CD4-positive, CD25-positive, alpha-beta regulatory T cell (primary cell): ENCODE measurements around the gene DBI. TPM values are rescaled to one million over a fixed set of nuclear protein-coding genes. Genes with fewer than 3 reads are reported as not detected.

Experiments used
- ATAC-seq, 2 donors: fragments of 150-1000 bp; cut with Tn5 transposase; one replicate each; pipeline ENCODE4 v1.10.0; 2021; ENCODE audit warnings: low read depth in 2 of 2, moderate number of reproducible peaks in 2 of 2, moderate library complexity in 1 of 2
- DNase-seq, 3 donors: peaks; one replicate each; pipeline versions ENCODE4 v3.0.0 to v3.0.0-alpha.2; 2012 to 2022; ENCODE audit warnings: mixed read lengths in 1 of 3
- H3K27ac ChIP-seq: one replicate; pipeline ENCODE4 v1.7.0; 2013; ENCODE audit warnings: mild to moderate bottlenecking, low read length; ENCODE audit not compliant: insufficient read depth, poor library complexity, severe bottlenecking
- H3K27me3 ChIP-seq: one replicate; pipeline ENCODE4 v1.7.0; 2013; ENCODE audit warnings: low read length; ENCODE audit not compliant: control insufficient read depth, insufficient read depth
- H3K36me3 ChIP-seq: one replicate; pipeline ENCODE4 v1.7.0; 2013; ENCODE audit warnings: mild to moderate bottlenecking, low read length, moderate library complexity; ENCODE audit not compliant: control insufficient read depth, insufficient read depth
- H3K4me1 ChIP-seq: 2 replicates; pipeline ENCODE4 v1.7.0; 2013; ENCODE audit warnings: mild to moderate bottlenecking, low read length; ENCODE audit not compliant: insufficient read depth, control insufficient read depth, poor library complexity, severe bottlenecking
- H3K4me3 ChIP-seq: one replicate; pipeline ENCODE4 v1.7.0; 2013; ENCODE audit warnings: low read depth, mild to moderate bottlenecking, low read length, moderate library complexity
- H3K9me3 ChIP-seq, 2 experiments: 1 replicate in 1 of 2; 2 replicates in 1 of 2; pipeline ENCODE4 v1.7.0; 2013; ENCODE audit warnings: low read length in 2 of 2, mild to moderate bottlenecking in 1 of 2, moderate library complexity in 1 of 2; ENCODE audit not compliant: control insufficient read depth in 2 of 2
- H3K27ac Mint-ChIP-seq, 3 donors: one replicate each; pipeline ENCODE4 v1.8.0; 2020 to 2022; ENCODE audit warnings: mild to moderate bottlenecking in 3 of 3, mixed read lengths in 3 of 3, moderate library complexity in 2 of 3
- H3K27me3 Mint-ChIP-seq: one replicate; pipeline ENCODE4 v1.8.0; 2022; ENCODE audit warnings: mild to moderate bottlenecking, mixed read lengths
- H3K36me3 Mint-ChIP-seq: one replicate; pipeline ENCODE4 v1.8.0; 2020; ENCODE audit warnings: mixed read lengths
- H3K4me1 Mint-ChIP-seq, 4 donors: one replicate each; pipeline ENCODE4 v1.8.0; 2020 to 2022; ENCODE audit warnings: mixed read lengths in 4 of 4, mild to moderate bottlenecking in 1 of 4
- H3K4me3 Mint-ChIP-seq, 4 donors: one replicate each; pipeline ENCODE4 v1.8.0; 2020 to 2022; ENCODE audit warnings: mild to moderate bottlenecking in 4 of 4, mixed read lengths in 4 of 4, moderate library complexity in 3 of 4
- H3K9me3 Mint-ChIP-seq, 7 donors: one replicate each; pipeline ENCODE4 v1.8.0; 2020 to 2022; ENCODE audit warnings: mixed read lengths in 7 of 7, mild to moderate bottlenecking in 3 of 7, moderate library complexity in 2 of 7
- polyA plus RNA-seq, 4 donors: library from polyadenylated mRNA; unstranded; fragments of 300-500 nt; fragmentation: Illumina TruSeq; gene quantifications; one replicate each; pipeline ENCODE4 v1.2.3, GENCODE V29; 2021
- total RNA-seq: library from RNA; stranded (reverse); gene quantifications from one replicate; pipeline ENCODE4 v1.2.3, GENCODE V29; 2022

The DBI gene
- total and polyA plus RNA-seq, 5 donors from 2014 or later: 49.9 to 556 (median 349) TPM

DNA sequence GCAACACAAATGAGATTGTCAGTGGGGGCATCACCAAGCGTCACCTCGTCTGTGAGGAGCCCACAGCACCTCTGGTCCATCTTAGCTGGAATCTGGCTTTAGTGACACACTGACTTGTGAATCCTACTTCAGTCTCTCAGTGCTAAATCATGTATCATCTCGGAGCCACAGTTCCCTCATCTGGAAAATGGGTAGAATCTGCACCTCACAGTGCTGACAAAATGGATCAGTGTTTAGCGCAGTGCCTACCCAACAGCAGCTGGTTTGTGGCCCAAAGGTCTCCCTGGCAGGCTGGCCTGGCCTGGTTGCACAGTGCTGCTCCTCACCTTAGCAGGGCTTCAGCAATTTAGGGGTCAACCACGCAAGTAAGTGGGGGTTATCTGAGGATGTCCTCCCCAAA lies 10.0 kb downstream of the DBI start:
- Histone ChIP-seq H3K4me3 (no peak overlapping the region), H3K36me3 (peaks cover 18% of the 10 kb centered on the region), H3K27ac (no peak overlapping the region), H3K27me3 (no peaks in the 10 kb centered on the region), H3K4me1 (no peaks in the 10 kb centered on the region), H3K9me3 (no peaks in the 10 kb centered on the region)
- no peak for ATAC-seq
- Mint-ChIP-seq H3K4me3 (no peak overlapping the region), H3K36me3 (peaks cover 33% of the 10 kb centered on the region), H3K27me3 (no peaks in the 10 kb centered on the region), H3K9me3 (peaks cover 0 to 7% (median 0%) of the 10 kb centered on the region in 7 donors), H3K27ac (no peak overlapping the region), H3K4me1 (no peaks in the 10 kb centered on the region)
- no peak for DNase-seq

DNA sequence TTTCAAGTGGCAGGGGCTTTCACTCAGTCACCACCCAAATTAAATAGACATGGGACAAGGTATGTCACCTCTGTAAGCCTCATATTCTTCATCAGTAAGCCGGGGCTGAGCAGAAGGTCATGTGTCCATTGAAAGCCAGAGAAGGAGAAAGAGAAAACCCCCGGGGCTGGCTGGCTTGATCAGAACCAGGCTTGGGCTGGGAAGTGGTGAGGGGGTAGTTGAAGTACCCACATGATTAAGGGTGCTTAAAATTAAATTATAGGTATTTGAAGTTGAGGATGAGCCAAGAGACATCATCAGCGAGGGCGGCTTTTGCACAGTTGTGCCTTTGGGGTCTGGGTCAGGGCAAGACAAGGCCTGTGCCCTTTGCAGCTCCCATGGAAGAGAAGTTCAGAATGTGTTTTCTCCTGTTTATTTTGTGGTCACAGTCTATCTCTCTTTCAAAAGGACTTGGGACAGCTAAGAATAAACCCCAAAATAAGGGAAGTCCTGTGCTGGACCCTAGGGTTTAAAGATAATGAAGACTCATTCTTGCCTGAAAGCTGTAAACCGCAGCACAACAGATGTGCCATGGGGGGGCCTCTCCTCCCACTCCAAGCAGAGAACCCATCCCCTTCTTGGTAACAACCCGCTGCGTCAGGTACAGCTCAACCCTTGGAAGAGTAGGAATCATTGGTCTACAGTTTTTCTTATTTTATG lies 10.7 kb downstream of the DBI start:
- no peak overlapping the region for H3K4me3 Mint-ChIP-seq
- Histone ChIP-seq H3K4me3 (no peak overlapping the region), H3K27ac (no peak overlapping the region), H3K27me3 (no peaks in the 10 kb centered on the region), H3K9me3 (no peaks in the 10 kb centered on the region), H3K36me3 (peaks cover 12% of the 10 kb centered on the region), H3K4me1 (no peaks in the 10 kb centered on the region)
- H3K36me3 Mint-ChIP-seq: peaks cover 27% of the 10 kb centered on the region
- no peak overlapping the region for H3K27ac Mint-ChIP-seq
- ATAC-seq (no peak), DNase-seq (no peak)
- H3K4me1 Mint-ChIP-seq: no peaks in the 10 kb centered on the region
- H3K27me3 Mint-ChIP-seq: no peaks in the 10 kb centered on the region
- H3K9me3 Mint-ChIP-seq: peaks cover 0 to 7% (median 0%) of the 10 kb centered on the region in 7 donors

DNA sequence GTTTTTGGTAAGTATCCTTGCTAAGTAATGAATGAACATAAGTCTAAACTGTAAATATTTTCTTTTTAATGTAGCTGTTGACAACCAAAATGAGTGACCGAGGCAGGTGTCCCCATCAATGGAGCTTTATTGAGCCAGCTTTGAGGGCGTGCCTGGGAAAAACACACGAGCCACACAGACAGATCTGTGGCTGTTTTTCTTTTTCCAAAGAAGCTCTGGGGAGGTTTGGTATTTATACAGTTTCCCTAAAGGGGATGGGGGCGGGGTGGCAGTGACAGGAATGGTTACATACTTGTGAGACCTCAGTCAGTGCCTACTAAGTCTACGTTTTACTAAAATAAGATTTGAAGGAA lies 11.2 kb downstream of the DBI start:
- Histone ChIP-seq H3K36me3 (peaks cover 7% of the 10 kb centered on the region), H3K27ac (no peak overlapping the region), H3K9me3 (no peaks in the 10 kb centered on the region), H3K4me3 (no peak overlapping the region), H3K4me1 (no peaks in the 10 kb centered on the region), H3K27me3 (no peaks in the 10 kb centered on the region)
- Mint-ChIP-seq H3K27ac (no peak overlapping the region), H3K4me1 (no peaks in the 10 kb centered on the region), H3K27me3 (no peaks in the 10 kb centered on the region), H3K4me3 (no peak overlapping the region), H3K36me3 (peaks cover 22% of the 10 kb centered on the region), H3K9me3 (peaks cover 0 to 7% (median 0%) of the 10 kb centered on the region in 7 donors)
- DNase-seq (no peak), ATAC-seq (no peak)

DNA sequence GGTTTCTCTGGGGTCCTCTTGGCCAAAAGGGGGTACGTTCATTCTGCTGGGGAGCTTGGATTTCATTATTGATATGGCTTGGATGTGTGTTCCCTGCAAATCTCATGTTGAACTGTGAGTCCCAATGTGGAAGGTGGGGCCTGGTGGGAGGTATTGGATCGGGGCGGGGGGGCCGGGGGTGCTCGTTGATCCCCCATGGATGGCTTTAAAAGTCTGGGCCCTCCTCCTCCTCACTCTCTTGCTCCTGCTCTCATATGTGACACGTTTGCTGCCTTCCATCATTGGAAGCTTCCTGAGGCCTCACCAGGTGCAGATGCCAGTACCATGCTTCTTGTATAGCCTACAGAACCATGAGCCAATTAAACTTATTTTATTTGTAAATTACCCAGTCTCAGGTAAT lies 11.8 kb downstream of the DBI start:
- no peaks in the 10 kb centered on the region for H3K9me3 ChIP-seq
- no peak for DNase-seq
- H3K36me3 Mint-ChIP-seq: peaks cover 16% of the 10 kb centered on the region
- no peak overlapping the region for H3K27ac ChIP-seq
- no peaks in the 10 kb centered on the region for H3K4me1 Mint-ChIP-seq
- H3K4me3 ChIP-seq: no peak overlapping the region
- H3K4me1 ChIP-seq: no peaks in the 10 kb centered on the region
- H3K27me3 Mint-ChIP-seq: no peaks in the 10 kb centered on the region
- H3K9me3 Mint-ChIP-seq: peaks cover 0 to 5% (median 0%) of the 10 kb centered on the region in 7 donors
- H3K4me3 Mint-ChIP-seq: no peak overlapping the region
- H3K27ac Mint-ChIP-seq: no peak overlapping the region
- no peak for ATAC-seq
- no peaks in the 10 kb centered on the region for H3K27me3 ChIP-seq
- peaks cover under 1% of the 10 kb centered on the region for H3K36me3 ChIP-seq

- Histone ChIP-seq H3K27me3 (no peaks in the 10 kb centered on the region), H3K9me3 (no peaks in the 10 kb centered on the region), H3K4me3 (no peak overlapping the region), H3K27ac (no peak overlapping the region), H3K36me3 (no peaks in the 10 kb centered on the region), H3K4me1 (no peaks in the 10 kb centered on the region)
- ATAC-seq: no peak
- H3K4me1 Mint-ChIP-seq: peaks cover 0 to 6% (median 0%) of the 10 kb centered on the region in 4 donors
- H3K27me3 Mint-ChIP-seq: peaks cover 9% of the 10 kb centered on the region
- peaks cover 0 to 3% (median 0%) of the 10 kb centered on the region in 7 donors for H3K9me3 Mint-ChIP-seq
- H3K4me3 Mint-ChIP-seq: no peak overlapping the region
- no peak overlapping the region for H3K27ac Mint-ChIP-seq
- H3K36me3 Mint-ChIP-seq: no peaks in the 10 kb centered on the region
- DNase-seq: no peak
Observed at GRCh38 chr2:119383410-119384140, 16.8 kb downstream of the DBI start.

- Histone ChIP-seq H3K4me1 (no peaks in the 10 kb centered on the region), H3K36me3 (no peaks in the 10 kb centered on the region), H3K27ac (no peak overlapping the region), H3K9me3 (no peaks in the 10 kb centered on the region), H3K27me3 (no peaks in the 10 kb centered on the region), H3K4me3 (no peak overlapping the region)
- H3K36me3 Mint-ChIP-seq: no peaks in the 10 kb centered on the region
- peaks cover 0 to 6% (median 0%) of the 10 kb centered on the region in 4 donors for H3K4me1 Mint-ChIP-seq
- no peak overlapping the region for H3K4me3 Mint-ChIP-seq
- peaks cover 11% of the 10 kb centered on the region for H3K27me3 Mint-ChIP-seq
- H3K9me3 Mint-ChIP-seq: peaks cover 0 to 3% (median 0%) of the 10 kb centered on the region in 7 donors
- ATAC-seq (no peak), DNase-seq (no peak)
- no peak overlapping the region for H3K27ac Mint-ChIP-seq
Observed at GRCh38 chr2:119384971-119385370, 18.2 kb downstream of the DBI start.

DNA sequence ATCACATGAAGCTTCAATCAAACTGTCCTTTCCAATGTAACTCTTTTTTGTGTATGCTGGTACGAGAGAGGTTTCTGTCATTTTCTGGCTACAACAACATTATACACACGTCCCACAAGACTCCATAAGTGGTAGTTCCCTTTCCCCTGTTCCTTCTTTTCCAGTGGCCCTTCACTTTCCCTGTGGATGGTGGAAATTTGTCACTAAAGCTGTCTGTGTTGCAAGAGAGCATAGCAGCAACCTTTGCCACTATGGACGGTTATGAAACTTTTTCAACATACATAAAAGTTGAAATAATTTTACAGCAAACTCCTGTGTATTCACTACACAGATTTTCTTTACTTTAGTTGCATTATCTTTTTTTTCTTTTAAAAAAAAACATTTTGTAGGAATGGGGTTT lies 18.7 kb downstream of the DBI start:
- no peaks in the 10 kb centered on the region for H3K9me3 ChIP-seq
- no peak for DNase-seq
- Mint-ChIP-seq H3K4me3 (no peak overlapping the region), H3K27me3 (peaks cover 11% of the 10 kb centered on the region), H3K9me3 (peaks cover 0 to 3% (median 0%) of the 10 kb centered on the region in 7 donors), H3K4me1 (peaks cover 0 to 6% (median 0%) of the 10 kb centered on the region in 4 donors), H3K27ac (no peak overlapping the region), H3K36me3 (no peaks in the 10 kb centered on the region)
- no peaks in the 10 kb centered on the region for H3K27me3 ChIP-seq
- H3K4me3 ChIP-seq: no peak overlapping the region
- no peaks in the 10 kb centered on the region for H3K4me1 ChIP-seq
- H3K36me3 ChIP-seq: no peaks in the 10 kb centered on the region
- ATAC-seq: no peak
- H3K27ac ChIP-seq: no peak overlapping the region
